ENCODE data around the gene PIP5K1C. TPM values are rescaled to one million over a fixed set of nuclear protein-coding genes. Genes with fewer than 3 reads are reported as not detected.

The PIP5K1C gene
- polyA plus RNA-seq, 1 donor: 22.4 TPM

DNA sequence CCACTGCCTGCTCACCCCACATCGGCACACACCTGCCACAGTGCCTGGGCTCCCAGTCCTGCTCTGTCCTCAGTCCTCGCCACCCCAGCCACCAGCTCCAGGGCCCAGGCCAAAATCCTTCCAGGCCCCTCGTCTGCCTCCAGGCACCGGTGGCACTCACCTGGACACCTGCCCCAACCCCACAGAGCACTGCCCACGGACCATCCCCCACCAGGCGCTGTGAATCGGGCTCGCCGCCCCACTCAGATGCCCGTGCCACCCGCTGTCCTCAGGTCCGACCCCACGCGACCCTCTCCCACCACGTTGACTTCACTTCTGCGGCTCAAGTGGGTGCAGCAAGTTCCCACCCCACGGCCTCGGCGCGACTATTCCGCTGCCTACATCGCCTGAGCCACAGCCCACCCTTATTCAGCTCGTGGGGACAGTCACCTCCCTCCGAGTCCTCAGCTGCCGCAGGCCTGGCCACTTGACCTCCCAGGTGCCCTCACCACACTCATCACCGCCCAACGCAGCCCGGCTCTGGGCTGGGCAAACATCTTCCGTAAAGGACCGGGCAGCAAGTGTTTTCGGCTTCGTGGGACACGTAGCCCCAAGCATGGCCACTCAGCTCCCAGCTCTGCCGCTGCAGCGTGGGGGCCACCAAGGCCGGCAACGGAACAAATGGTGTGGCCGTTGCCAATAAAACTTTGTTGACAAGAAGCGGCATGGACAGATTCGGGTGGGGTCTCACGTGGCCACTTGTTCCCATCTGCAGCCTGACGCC lies 5.7 kb downstream of the PIP5K1C start:
- DNase-seq: no peak

DNA sequence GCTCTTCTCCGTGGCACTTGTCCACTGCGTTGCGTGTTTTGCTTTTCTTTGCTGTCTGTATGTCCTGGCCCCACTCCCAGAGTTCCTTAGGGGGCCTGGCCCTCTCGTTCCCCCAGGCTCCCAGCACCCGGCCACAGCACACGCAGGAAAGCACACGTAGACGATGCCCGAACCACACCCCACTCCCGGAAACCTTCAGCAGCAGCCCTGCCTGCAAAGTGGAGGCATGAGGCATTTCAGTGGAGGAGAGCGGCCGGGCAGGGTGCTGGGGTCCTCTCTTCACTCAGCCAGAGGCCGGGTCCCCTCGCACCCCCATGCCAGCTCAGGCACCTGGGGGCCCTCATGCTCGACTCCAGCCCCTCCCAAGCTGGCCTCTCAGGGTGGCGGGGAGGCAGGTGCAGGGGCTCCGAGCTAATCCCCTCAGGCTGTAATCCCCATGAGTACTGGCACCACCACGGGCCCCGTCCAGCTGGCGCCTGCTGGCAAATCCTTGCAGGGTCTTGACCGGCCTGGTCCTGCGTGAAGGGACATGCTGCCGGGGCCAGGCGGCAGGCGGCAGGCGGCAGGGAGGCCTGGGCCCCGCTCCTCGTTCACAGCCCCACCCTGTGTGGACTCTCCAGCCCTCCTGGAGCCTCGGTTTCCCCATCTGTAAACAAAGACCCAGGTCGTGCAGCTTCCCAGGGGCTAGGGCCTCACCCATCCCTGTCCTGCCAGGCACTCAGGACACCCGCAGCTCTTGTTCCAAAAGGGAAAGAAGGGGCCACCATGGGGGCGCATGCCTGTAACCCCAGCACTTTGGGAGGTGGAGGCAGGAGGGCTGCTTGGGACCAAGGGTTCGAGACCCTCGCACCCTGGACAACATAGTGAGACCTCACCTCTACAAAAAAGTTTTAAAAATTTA lies 7.0 kb downstream of the PIP5K1C start:
- DNase-seq: no peak

DNA sequence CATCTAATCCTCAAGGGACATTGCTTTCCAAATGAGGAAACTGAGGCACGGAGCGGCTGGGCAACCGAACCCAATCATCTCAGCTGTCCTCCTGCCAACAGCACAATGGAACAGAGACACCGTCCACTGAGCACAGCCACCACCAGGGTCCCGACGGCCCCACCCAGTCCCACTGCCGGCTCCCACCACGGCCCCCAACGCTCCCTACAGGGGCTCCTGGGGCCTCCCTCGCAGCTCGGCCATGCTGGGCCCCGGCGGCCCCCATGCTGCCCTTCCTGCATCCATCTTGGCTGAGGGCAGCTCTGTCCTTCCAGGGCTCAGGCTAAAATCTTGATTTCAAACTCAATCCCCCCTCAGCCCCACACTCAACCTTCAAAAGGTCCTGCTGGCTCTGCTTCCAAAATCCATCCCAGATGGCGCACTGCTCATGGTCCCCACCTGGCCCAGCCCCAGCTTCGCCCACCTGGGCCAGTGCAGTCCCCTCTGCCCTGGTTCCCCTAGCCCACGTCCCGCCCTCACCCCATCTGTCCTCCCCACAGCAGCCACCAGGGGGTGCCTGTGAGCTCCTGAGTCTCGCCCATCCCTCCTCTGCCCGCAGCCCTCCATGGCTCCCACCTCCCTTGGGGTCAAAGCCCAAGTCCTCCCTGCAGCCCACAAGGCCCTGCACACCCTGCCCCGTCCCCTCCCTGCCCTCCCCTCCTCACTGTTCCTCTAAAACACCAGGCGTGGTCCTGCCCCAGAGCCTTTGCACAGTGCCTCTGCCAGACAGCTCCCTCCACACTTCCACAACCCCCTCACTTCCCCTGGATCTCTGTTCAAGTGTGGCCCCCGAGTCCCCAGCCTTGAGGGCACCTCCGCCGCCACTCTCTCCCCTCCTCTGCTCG lies 7.9 kb downstream of the PIP5K1C start:
- no peak for DNase-seq

DNA sequence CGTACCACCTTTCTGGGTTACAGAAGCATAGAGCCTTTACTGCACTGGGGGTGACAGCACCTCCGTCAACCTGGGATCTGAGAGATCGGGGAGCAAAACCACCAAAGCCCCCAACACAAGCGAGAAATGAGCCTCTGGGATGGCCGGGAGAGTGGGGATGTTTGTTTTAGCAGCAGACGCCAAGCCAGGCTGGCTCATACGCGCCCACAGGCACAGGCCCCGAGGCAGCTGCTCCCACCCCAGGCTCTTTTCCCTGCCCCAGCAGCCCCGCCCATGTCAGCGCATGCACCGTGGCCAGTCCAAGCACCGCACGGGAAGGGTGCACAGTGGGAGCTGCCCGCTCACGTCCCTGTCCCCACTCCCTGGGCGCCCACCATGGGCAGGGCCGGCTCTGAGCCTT lies 8.5 kb downstream of the PIP5K1C start:
- DNase-seq: no peak

DNA sequence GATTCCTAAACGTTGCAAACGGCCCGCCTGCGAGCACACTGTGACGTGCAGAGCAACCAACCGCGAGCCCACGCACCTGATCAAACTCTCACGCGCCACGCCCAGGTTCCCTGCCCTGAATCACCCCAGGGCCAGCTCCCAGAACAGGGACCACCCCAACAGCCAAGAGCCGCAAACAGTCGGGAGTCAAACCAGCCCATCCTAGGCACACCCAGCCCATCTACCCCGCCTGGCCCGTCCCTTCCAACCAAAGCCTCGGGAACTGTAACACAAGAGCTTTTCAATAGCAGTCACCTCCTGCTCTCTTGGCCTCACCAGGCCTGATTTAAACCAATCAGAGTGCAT lies 8.9 kb downstream of the PIP5K1C start:
- DNase-seq: no peak

DNA sequence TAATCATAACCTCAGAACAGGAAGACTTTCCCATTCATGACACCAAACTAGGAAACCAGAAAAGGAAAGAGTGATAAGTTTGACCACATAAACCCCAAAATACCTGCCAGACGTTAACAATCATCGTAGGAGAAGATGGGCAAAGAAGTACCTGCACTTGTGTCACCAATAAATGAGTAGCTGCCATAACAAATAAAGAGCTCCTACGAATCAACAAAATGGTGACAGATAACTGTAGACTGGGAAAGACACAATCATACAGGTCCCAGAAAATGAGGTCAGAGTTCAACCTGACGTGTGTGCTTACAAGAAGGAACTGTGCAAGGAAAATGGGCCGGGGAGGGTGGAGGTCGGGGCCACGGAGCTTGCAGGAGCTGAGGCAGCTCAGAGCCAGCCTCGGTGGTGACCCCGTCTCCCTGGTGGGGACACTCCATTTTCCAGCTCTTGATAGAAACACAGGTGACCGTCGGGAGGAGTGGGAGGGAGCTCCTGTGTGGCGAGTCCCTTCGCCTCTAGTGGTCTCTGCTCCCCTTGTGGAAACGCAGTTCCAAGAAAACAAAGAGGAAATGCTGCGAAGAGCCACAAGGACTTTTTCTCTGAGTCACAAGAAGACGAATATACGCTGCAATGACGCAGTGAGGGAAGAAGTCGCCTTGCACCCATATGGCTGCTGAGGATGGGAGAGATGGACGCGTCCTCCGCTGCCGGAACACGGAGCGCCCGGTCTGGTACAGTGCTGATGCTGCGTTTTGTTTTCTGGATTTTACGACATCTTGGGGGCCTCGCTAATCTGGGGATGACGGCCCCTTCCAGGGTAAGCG lies 9.5 kb downstream of the PIP5K1C start:
- no peak for DNase-seq

DNA sequence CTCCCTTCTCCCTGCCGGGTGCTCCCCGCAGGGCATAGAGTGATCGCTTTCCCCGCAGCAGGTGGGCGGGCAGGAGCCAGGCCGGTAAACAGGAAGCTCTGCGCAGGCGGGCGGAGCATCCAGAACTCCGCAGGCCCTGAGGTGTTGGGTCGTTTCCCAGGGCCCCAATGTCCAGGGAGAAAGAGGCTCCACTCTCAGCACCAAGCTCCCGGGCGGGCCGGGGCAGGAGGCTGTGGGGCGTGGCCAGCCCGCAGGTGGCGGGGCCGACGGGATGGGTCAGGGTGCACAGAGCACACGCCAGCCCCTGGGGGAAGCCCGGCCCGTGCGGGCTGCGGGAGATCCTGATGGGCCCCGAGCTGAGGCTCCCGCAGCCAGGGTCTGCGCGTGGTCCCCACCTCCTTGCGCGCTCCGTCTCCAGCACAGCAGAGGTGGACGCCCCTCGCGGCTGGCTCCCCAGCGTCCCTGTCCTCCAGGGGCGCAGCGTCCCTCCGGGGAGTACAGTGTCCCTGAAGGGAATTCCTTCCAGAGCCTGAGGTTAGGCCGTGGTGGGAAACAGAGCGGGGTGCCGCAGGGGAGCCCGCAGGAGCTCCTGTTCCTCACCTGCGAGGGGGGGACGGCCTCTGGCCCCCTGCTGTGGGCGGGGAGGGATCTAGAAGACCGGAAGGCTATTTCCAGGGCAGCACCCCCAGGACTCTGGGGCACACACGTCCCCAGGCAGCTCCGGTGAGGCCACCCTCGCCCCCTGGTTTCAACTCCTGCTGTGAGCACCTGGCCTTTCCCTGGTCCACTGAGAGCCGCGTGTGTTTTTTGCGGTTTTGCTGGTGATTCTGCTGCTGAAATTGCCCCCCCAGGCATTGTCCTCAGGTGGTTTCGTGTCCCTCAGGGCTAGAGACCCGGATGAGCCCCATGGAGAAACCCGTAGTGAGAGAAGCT lies 12.2 kb downstream of the PIP5K1C start:
- no peak for DNase-seq

- no peak for DNase-seq
Measured at GRCh38 chr19:3687393-3687773, 12.9 kb downstream of the PIP5K1C start.

DNA sequence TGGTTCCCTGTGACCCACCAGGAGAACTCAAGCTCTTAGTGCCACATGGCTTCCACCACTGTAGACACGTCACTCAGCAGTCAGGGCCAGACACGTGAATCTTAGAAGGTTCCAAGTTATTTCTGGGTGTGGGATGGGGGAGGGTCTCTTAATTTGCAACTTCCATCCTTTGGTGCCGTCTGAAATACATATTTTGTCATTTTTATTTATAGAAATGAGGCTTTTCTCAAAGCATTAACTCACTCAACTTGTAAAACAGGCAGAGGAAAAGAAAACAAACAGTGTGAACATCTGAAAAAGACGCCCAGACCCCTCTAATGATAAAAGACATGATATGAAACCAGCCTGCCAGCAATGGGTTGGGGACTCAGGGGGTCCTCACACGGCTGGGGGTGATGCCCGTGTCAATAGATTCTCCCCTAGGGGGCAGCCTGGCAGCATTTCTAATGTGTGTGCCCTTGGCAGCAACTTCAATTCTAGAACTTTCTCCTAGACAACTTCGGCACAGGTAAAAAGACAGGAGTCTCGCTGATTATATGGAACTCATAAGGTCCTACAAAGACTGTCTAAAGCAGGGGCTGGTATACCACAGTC lies 15.4 kb downstream of the PIP5K1C start:
- no peak for DNase-seq

GRCh38 chr19:3684054-3684816 lies 16.0 kb downstream of the PIP5K1C start:
- no peak for DNase-seq

GRCh38 chr19:3683405-3684053 lies 16.7 kb downstream of the PIP5K1C start:
- DNase-seq: no peak

- DNase-seq: no peak
Measured at GRCh38 chr19:3682741-3683404, 17.4 kb downstream of the PIP5K1C start.

DNA sequence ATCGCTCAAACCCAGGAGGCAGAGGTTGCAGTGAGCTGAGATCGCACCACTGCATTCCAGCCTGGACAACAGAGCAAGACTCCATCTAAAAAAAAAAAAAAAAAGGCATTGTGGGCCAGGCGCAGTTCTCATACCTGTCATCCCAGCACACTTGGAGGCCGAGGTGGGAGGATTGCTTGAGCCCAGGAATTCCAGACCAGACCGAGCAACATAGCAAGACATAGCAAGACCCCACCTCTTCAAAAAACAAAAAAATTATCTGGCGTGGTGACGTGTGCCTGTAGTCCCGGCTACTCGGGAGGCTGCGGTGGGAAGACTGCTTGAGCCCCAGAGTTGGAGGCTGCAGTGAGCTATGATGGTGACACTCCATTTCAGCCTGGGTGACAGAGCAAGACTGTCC lies 18.0 kb downstream of the PIP5K1C start:
- no peak for DNase-seq

- DNase-seq: no peak
Measured at GRCh38 chr19:3680939-3681338, 19.3 kb downstream of the PIP5K1C start.

GRCh38 chr19:3679581-3679980 lies 20.7 kb downstream of the PIP5K1C start:
- DNase-seq: no peak

DNA sequence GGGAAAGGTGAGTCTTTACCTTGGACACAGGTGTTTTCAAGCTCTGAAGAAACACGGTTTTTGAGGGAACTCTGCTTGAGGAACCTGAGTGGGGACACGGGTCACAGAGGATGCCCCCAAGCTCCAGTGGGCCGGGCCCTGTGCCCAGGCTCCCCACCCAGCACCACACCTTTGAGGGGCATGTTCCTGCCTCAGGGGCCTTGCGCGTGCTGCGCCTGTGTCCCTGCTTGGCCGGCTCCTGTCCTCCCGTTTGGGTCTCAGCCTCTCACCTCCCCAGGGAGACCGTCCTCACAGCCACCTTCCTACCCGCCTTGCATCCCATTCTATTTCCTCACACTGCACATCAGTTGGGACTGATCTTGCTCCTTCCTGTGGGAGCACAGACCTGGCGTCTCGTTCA lies 21.1 kb downstream of the PIP5K1C start:
- DNase-seq: no peak

GRCh38 chr19:3678188-3678587 lies 22.1 kb downstream of the PIP5K1C start:
- no peak for DNase-seq

DNA sequence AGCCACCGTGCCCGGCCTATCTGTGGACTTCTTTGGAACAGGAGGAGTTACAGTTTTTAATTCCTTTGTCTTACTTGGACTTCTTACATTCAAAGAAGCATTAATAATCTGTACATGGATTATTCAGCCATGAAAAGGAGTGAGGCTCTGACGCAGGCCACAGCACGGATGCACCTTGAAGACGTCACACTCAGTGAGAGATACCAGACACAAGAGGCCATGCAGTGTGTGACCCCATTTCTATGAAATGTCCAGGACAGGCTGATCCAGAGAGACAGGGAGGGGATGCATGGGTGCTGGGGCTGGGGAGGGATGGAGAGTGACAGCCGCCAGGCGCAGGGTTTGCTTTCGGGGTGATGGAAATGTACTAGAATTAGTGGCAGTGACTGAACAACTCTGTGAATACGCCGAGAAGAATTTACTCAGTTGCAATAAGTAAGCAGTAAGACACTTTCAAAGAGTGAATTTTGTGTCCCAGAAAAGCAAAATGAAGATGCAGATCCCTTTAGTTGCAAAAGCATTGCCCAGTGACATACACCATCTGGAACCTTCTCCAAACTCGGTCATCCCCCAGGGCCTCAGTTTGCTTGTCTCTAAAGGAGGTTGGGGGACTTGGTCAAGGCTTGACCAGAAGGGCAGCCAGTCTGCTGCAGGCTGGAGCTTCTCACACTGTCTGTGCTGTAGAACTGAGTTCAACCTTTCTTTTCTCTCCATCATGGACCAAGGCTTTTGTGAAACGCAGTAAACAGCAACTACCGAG lies 25.3 kb downstream of the PIP5K1C start:
- no peak for DNase-seq
